Body of pancreas (tissue), 4 donors: Measurements from ENCODE around the gene SSNA1. TPM values are rescaled to one million over a fixed set of nuclear protein-coding genes. Genes with fewer than 3 reads are reported as not detected.

Experiments used
- ATAC-seq: fragments of 150-250 bp; one replicate; pipeline ENCODE4 v1.9.1; 2016
- DNase-seq, 4 donors: peaks; one replicate each; pipeline ENCODE4 v3.0.0-alpha.2; 2019
- H3K27ac ChIP-seq, 4 donors: fragments of 200-600 bp; sonication (generic); 1 replicate in 3 of 4; 2 replicates in 1 of 4; pipeline versions ENCODE4 v1.5.1 to v1.6.1; 2016 to 2019; ENCODE audit warnings: mild to moderate bottlenecking in 1 of 4, mixed read lengths in 1 of 4, moderate library complexity in 1 of 4
- H3K27me3 ChIP-seq, 2 donors: fragments of 200-600 bp; sonication (generic); one replicate each; pipeline ENCODE4 v1.6.0; 2016; ENCODE audit warnings: mild to moderate bottlenecking in 1 of 2
- H3K36me3 ChIP-seq, 2 donors: fragments of 200-600 bp; sonication (generic); replicated peaks in 1 of 2; 2 replicates each; pipeline ENCODE4 v1.5.1; 2016; ENCODE audit warnings: low read depth in 2 of 2; ENCODE audit not compliant: insufficient read depth in 1 of 2
- H3K4me1 ChIP-seq: fragments of 200-600 bp; sonication (generic); one replicate; pipeline ENCODE4 v1.6.0; 2016
- H3K4me3 ChIP-seq, 2 donors: fragments of 200-600 bp; sonication (generic); 1 replicate in 1 of 2; 2 replicates in 1 of 2; pipeline ENCODE4 v1.5.1; 2016 to 2019
- H3K9me3 ChIP-seq, 3 donors: fragments of 200-600 bp; sonication (generic); 1 replicate in 2 of 3; 2 replicates in 1 of 3; pipeline ENCODE4 v1.5.1; 2016
- POLR2A ChIP-seq, 3 donors: fragments of 450-650 bp; IDR thresholded peaks; one replicate each; pipeline ENCODE4 v1.6.1; 2016; ENCODE audit warnings: antibody characterized with exemption in 3 of 3, mild to moderate bottlenecking in 2 of 3
- WGBS, 2 donors: methylation state at CpG; one replicate each; pipeline ENCODE4 v1.1.5; 2017; 5-methylcytosine and 5-hydroxymethylcytosine counted together
- intact Hi-C: fragments of 100-400 bp; cut with DNase I; formaldehyde crosslinking; loops from one replicate; pipeline ENCODE4 v1.15.1; 2023
- total RNA-seq, 2 donors: library from RNA; depleted of rRNA; stranded (reverse); fragments of >200 nt; gene quantifications; one replicate each; pipeline ENCODE4 v1.1.0, GENCODE V29; 2016
- TF ChIP-seq, protein P1 (sequence below), 7 experiments: fragments of 450-650 bp in 4 of 7; fragments of 200-600 bp in 3 of 7; sonication (generic) in 3 of 7; IDR thresholded peaks; one replicate each; pipeline ENCODE4 v1.5.1; 2016 to 2019; ENCODE audit warnings: antibody characterized with exemption in 7 of 7

The SSNA1 gene
- total RNA-seq, 2 donors from 2014 or later, result 62.3 to 79.1 TPM

DNA sequence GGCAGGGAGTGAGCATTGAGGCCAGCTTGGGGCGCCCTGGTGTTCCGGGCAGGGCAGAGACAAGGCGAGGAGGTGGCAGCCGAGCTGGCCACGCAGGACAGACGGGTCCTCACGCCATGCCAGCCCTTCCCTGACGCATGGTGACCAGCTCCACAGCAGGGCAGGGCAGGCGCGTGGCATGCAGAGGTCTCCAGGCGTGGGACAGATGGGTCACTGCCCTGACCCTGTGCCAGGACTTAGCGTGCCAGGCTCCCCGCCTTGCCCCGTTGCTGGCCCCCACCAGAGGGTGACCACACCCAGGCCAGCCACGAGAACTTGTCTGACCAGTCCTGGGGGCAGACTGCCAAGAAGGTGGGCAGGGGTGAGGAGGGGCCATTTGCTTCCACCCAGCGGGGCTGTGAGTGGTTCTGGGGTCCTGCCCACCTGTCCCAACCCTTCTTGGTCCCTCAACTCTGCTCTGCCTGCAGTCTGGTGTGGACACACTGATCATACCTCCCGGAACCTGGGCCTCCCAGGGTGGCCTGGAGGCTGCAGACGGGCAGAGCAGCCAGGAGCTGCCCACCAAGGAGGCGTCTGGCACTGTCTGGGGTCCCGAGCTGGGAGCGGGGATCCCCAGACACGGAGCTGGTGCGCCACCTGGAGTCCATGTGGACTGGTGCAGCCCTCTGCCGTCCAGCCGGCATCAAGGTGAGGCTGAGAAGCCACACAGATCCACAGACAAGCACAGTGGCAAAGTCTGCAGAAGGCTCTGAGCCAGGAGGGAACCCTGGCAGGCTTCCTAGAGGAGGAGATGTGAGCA lies 38.8 kb downstream of the SSNA1 start, which contains the start of gene RNF224:
RNF224 (plus strand) TSS at position 449 of the 799 bp plus-strand sequence. CDS start 834 bp downstream, outside the sequence.
- peak; percentile 58 for ATAC-seq
- Histone ChIP-seq H3K27me3 (peaks cover 0 to 12% of the 10 kb centered on the region in 2 donors), H3K36me3 (no peaks in the 10 kb centered on the region), H3K9me3 (no peaks in the 10 kb centered on the region), H3K4me1 (peaks cover 39% of the 10 kb centered on the region), H3K4me3 (no peak within 1 kb of the TSS), H3K27ac (peak within 1 kb of the TSS; percentile 58 to 85 (median 76))
- peak; percentile 87 to 96 (median 91) for DNase-seq
- intact Hi-C loops, result no loop called here
- TF ChIP-seq POLR2A (IDR thresholded peaks at IDR 0.05), result no peak
- TF ChIP-seq, protein P1, sequence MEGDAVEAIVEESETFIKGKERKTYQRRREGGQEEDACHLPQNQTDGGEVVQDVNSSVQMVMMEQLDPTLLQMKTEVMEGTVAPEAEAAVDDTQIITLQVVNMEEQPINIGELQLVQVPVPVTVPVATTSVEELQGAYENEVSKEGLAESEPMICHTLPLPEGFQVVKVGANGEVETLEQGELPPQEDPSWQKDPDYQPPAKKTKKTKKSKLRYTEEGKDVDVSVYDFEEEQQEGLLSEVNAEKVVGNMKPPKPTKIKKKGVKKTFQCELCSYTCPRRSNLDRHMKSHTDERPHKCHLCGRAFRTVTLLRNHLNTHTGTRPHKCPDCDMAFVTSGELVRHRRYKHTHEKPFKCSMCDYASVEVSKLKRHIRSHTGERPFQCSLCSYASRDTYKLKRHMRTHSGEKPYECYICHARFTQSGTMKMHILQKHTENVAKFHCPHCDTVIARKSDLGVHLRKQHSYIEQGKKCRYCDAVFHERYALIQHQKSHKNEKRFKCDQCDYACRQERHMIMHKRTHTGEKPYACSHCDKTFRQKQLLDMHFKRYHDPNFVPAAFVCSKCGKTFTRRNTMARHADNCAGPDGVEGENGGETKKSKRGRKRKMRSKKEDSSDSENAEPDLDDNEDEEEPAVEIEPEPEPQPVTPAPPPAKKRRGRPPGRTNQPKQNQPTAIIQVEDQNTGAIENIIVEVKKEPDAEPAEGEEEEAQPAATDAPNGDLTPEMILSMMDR (IDR thresholded peaks at IDR 0.05), result peak; percentile 87 to 98 (median 97)
- 0 to 15% methylated on average over 2 to 25 of the region's 25 CpGs for WGBS, 2 donors

DNA sequence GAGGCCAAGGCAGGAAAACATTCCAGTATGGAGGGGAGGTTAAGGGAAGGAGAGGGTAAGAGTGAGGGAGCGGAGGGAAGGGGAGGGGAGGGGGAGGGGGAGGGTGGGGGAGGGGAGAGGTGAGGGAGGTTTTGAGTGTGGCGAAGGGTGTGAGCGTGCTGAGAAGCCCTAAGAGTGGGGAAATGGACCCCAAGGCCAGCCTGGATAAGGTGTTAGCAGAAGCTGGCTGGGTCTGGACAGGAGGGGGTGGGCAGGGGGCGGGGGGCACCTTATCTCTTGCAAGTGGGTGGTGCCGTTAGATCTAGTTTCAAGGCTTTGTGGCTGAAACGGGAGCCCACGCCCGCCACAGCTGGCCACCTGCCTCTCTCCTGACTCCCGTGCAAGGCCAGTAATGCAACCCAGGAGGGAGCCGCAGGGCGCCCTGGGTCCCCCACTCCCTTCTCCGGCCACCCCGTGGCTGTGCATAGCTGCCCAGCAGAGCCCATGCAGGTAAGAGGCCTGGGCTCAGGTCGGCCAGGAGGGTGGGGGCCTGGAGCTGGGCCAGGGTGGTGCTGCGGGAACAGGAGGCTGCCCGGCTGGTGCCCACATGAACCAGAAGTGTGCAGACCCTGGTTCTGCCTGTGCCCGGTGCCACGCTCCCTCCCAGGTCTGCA lies 39.5 kb downstream of the SSNA1 start:
- peaks cover 0 to 12% of the 10 kb centered on the region in 2 donors for H3K27me3 ChIP-seq
- DNase-seq, result no peak
- no peaks in the 10 kb centered on the region for H3K9me3 ChIP-seq
- WGBS, 2 donors, result 3 to 17% methylated on average over 7 to 16 of the region's 18 CpGs
- peak overlapping the region in 3 of 4 donors; percentile 41 to 77 (median 76) for H3K27ac ChIP-seq
- TF ChIP-seq POLR2A (IDR thresholded peaks at IDR 0.05), result no peak
- TF ChIP-seq, protein P1 (IDR thresholded peaks at IDR 0.05), result no peak
- intact Hi-C loops, result no loop called here
- H3K36me3 ChIP-seq, result no peaks in the 10 kb centered on the region
- no peak overlapping the region for H3K4me3 ChIP-seq
- ATAC-seq, result no peak
- peaks cover 32% of the 10 kb centered on the region for H3K4me1 ChIP-seq

DNA sequence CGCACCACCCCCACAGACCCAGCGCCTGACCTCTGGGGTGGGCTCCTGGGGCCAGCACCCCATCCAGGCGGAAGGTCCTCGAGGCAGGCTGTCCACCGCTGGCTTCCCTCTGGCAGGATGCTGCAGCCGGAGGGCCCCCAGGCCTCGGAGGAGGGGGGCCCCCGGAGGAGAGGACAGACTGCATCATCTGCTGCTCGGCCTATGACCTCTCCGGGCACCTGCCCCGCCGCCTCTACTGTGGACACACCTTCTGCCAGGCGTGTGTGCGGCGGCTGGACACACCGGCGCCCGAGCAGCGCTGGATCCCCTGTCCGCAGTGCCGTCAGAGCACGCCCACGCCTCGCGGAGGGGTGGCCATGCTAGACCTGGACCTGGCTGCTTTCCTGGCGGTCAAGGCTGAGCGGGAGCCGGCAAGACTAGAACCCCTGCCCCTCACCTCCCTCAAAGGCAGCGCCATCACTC lies 40.1 kb downstream of the SSNA1 start:
- Histone ChIP-seq H3K27ac (no peak overlapping the region), H3K9me3 (no peaks in the 10 kb centered on the region), H3K27me3 (peaks cover 0 to 16% of the 10 kb centered on the region in 2 donors), H3K4me1 (peaks cover 29% of the 10 kb centered on the region), H3K36me3 (no peaks in the 10 kb centered on the region), H3K4me3 (no peak overlapping the region)
- WGBS, 2 donors, result 39% methylated on average over 26 of the region's 29 CpGs; no CpG with 5 or more reads in 1 of the 2 donors
- intact Hi-C loops, result no loop called here
- DNase-seq (no peak), ATAC-seq (no peak)
- TF ChIP-seq, protein P1 (IDR thresholded peaks at IDR 0.05), result no peak
- TF ChIP-seq POLR2A (IDR thresholded peaks at IDR 0.05), result no peak

DNA sequence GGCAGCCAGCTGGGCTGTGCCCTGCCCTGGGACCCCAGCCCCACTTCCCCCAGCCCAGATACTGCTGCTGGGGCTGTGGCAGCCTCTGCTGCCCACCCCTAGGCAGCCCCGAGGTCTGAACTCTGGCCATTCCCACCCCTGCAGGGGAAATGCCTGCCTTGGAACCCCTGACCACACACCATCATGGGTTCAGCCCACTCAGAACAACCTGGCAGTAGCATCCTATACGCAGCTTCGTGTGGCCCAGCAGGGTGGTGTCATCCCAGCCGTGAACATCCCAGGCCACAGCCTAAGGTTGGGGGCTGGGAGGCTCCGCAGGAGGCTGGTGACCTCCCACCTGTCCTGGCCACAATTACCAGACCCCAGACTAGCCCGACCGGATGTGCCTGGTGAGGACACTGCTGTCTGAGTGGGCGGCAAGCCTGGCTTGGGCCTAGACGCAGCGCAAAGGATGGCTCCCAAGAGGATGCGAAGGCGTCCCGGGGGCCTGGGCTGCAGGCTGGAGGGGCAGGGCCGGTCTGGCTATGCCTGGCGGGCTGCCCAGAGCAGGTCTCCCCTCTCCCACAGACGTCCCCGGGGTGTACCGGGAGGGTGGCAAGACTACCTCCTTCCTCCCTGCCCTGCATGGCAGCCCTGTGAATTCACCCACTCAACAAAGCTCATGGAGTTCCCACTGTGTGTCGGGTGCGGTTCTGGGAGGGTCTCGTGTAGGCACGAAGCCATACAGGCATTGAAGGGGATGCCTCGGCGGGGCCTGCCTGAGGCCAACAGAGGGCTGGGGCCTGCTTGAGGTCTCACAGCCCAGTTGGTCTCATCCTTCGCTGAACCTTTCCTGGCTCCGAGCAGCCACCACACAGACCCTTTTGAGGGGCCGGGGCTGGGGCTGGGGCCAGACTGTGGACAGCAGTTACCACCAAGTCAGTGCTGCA lies 40.8 kb downstream of the SSNA1 start:
- no peak overlapping the region for H3K27ac ChIP-seq
- TF ChIP-seq POLR2A (IDR thresholded peaks at IDR 0.05), result no peak
- TF ChIP-seq, protein P1 (IDR thresholded peaks at IDR 0.05), result no peak
- DNase-seq (no peak), ATAC-seq (no peak)
- peaks cover 0 to 18% of the 10 kb centered on the region in 2 donors for H3K27me3 ChIP-seq
- H3K4me3 ChIP-seq, result no peak overlapping the region
- 61 to 70% methylated on average over 21 to 26 of the region's 27 CpGs for WGBS, 2 donors
- intact Hi-C loops, result no loop called here
- peaks cover 23% of the 10 kb centered on the region for H3K4me1 ChIP-seq
- no peaks in the 10 kb centered on the region for H3K36me3 ChIP-seq
- H3K9me3 ChIP-seq, result no peaks in the 10 kb centered on the region
